C1 segment of cervical spinal cord (tissue), 14 donors: ENCODE results near the gene PDZRN3.

ENCODE experiments used
- DNase-seq, 14 donors: peaks; one replicate each; lab custom pipeline; 2025; lab: John Stamatoyannopoulos, UW

Gene PDZRN3

DNA sequence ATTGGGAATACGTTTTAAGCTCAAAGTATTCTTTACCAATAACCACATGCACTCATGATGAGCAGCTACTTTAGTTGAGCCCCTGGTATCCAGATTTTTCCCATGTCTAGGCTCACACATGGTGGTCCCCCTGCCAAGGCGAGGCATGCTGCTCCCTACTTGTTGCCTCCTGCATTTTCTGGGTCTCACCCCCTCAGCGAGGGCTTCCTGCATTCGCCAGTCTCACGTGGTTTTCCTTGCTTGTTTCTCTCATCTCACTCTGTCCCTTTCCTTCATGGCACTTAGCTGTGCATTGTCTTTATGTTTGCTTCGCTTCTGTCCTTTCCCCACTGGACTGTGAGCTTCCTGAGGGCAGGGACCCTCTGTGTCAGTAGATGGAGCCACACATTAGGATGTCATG lies 99.2 kb downstream of the PDZRN3 start:
- DNase-seq = no peak

DNA sequence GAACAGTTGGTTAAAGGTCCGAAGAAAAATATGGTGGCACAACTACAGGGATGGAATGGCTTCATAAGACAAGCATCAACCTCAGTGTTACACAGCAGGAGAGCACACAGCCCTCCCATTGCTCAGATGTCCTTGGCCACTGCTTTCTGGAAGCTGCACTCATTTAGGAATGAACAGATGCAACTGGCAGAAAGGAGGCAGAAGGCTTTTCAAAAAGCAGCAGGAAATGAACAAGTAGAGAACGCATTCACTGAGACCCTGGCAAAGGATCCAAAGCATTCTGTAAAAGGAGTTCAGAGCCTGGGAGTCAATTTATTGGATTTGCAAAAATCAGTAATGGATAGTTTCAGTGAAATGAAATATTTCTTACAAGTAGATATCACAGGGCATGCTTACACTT lies 101.1 kb downstream of the PDZRN3 start:
- DNase-seq = no peak

DNA sequence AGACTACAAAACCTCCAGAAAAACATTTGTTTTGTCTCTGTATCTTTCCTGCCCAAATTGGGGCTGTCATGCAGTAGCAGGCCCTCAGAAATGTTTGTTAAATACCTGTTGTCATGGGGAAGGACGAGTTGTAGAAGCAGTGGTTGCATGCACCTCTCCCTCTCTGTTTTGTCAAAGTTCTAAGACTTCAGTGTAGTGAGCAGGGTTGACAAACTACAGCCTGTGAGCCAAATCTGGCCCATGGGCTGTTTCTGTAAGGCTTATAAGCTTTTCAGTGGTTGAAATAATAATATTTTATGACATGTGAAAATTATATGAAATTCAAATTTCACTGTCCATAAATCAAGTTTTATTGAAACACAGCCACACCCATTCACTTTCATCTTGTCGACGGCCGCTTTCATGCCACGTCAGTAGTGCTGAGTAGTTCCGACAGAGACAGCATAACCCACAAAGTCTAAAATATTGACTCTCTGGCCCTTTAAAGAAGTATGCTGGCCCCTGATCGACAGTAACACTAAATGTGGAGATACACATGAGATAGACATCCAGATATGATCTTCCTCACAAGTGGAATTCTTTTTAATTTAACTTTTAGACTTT lies 102.9 kb downstream of the PDZRN3 start:
- no peak for DNase-seq

DNA sequence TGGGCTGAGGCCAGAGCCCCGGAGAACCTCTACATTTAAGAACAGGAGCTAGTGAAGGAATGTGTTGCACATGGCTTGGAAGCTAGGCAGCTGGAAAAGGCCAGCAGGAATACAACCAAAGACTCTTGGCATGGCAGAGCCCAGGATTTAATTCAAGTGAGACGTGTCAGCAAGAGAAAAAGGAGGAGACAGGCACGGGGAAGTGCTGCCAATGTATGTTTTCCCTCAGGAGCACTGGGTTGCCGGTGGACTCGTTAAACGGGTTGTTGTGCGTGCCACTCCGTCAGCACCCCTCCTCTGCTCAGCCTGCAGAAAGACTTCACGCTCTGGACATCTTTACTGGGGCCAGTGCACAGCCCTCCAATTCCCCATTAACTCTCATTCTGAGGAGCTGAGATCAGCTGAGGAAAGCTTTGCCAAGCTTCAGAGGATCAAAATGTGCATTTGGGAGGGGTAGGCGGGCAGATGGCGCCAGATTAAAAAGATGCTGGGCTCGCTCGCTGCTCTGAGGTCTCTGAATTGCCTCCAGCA lies 103.7 kb downstream of the PDZRN3 start:
- DNase-seq = peak in 6 of 14 donors; percentile 14 to 47 (median 26)

DNA sequence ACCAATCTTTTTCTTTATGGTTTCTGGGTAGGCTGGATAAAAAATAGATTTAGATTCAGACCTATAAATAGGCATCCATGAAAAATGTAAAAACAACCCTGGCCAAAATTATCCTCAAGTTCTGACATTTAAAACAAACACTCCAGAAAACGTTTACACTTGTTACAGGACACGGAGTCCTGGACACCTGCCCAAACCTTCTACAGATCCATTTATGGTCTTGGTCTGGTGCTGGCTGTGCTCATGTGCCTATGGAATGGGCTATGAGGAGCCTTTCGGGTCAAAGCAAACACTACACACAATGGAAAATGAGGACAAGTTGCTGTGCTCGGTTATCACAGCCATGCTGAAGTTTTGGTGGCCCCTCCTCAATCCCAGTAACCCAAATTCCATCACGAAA lies 108.1 kb downstream of the PDZRN3 start:
- no peak for DNase-seq

DNA sequence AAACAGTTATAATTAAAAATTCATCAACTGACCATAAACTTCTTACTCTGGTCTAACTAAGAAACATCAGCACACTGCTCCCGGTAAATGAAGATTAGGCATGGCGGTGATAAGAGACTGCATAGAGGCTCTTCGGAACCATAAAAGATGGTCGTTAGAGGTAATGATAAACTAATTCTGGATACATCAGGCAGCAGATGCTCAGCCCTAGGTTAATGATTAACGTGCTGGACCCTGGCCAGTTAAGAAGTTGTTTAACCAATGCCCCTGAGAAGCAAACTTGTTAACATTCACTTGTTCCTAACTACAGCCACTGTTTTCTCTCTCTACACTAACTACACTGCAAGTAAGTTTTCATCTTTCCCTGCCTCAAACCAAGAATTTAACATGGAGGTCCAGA lies 111.5 kb downstream of the PDZRN3 start:
- DNase-seq = no peak

DNA sequence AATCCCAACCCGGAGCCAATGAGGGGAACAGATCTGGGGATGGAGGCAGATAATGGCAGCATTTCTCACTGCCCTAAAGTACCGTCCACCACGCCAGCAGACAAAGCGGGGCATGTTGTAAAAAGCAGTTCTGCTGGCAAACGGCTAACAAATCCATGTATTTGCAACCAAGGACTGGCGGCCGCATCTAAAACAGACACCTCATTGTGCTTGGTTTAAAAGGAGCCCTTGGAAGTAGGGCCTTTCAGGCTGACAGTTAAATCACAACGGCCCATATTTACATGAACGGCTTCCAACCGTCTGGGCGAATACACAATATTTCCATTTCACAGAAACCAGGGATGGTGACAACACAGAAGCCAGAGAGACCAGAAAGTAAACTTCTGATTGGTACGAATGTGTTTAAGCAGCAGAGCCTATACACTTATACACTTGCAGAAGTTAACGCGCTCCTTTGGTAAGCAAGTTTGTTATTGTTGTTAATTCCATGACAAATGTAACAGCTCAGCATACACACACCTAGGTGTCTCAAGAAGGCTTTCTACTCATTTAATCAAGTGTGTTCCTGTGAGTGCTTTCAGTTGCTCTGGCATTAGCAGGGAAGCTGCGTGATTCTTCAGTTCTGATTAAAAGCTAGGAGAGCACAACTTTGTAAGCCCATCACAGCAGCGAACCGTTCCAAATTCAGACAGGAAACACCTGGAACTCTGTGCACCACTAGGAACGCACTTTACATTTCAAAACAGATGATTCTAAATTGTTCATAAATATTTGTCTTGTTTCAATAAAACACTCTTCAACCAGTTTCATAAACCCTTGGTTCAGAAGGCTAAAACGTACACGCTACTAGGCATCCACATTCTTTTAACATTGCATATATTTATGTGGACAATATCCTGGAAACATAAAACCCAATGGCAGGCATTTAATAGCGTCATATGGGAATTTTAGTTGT lies 112.9 kb downstream of the PDZRN3 start:
- peak in 8 of 14 donors; percentile 9 to 47 (median 24) for DNase-seq

DNA sequence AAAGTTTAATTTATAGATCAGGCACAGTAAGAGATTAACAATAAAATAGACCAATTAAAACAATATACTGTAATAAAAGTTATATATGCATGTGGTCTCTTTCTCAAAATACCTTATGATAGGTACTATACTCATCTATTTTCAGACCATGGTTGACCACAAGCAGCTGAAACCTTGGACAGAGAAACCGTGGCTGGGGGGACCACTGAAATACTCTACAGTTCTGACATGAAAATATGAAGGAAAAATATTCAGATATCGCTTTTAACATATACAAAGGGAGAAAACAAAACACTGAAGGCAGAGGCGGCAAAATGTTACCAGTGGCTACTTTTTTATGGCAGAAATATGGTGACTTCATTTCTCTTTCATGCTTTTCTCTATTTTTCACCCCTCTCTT lies 114.0 kb downstream of the PDZRN3 start:
- DNase-seq = no peak

DNA sequence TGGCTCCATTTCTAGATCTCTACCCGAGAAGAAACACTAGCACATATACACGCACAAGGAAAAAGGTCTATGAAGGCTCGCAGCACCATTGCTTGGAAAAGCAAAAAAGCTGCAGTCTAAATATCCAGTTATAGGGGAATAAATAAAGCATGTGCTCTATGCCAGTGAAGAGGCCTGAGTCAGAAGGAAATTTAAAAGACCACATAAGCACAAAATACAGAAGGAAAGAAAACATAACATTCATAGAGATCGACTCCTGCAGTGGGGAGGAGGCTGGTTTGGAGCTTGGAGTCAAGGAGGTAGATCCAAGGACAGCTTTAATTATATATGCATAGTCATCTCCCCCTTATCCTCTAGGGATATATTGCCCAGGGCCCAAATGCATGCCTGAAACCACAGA lies 114.4 kb downstream of the PDZRN3 start:
- no peak for DNase-seq

DNA sequence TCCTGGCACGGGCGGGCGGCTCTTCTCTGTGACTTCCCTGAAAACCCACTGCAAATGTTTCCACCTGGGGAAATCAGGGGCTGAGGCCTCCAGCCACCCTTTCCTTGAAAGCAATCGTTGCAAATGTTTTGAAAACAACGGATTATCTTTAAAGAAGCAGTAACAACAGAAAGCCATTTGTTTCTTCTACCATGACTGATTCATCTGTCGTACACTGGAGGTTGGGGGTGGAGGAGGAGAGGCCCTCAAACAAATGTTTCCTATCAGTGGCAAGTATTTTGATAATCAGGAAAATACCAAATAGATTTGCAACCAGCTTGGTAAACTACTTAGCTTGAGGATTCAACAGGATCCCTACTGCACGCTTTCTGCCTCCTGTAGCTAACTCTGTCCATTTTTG lies 114.9 kb downstream of the PDZRN3 start:
- DNase-seq = no peak

DNA sequence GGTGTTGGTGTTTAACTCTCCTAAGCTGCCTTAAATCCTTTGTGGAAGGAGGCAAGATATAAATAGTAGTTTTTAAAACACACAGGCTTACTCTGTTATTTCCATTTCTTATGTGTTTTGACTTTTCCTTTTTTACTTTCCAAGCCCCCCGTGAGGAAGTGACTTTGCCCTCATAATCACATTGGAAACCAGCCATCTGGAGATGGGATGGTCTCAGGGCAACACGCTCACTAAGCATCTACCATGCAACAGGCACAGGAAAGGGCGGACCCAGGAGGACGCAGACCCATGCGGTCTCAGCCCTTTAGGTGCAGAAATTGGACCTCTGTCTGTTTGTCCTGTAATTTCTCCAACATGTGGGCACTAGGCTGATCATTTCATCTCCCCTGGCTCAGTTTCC lies 115.7 kb downstream of the PDZRN3 start:
- no peak for DNase-seq

DNA sequence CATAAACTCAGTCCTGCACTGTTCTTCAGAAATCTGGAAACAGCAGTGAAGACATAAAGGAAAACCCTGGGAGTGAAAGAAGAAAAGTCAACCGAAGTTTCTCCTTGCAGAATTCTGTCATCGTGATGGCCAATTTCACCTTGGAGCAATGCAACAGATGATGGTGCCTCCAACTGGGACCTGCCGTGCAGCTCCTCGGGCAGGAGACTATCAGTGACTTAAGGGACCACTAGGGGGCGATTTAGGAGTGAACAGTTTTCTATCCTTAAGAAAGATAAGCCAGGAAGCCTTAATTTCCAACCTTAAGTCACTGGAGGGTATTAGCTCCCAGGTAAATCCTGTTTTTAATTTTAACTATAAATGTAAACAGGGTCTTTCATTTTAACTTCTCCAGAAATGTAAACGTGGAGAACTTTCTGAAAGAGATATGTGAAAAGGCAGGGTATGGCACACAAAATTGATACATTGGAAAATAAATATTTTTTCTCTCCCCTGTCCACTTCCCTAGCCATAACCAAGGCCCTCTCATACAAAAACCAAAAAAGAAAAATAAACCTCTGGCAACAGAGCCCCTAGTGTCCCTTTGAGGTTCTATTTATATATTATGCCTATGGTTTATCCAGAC lies 116.3 kb downstream of the PDZRN3 start:
- DNase-seq = peak in 3 of 14 donors; percentile 5 to 32 (median 10)

DNA sequence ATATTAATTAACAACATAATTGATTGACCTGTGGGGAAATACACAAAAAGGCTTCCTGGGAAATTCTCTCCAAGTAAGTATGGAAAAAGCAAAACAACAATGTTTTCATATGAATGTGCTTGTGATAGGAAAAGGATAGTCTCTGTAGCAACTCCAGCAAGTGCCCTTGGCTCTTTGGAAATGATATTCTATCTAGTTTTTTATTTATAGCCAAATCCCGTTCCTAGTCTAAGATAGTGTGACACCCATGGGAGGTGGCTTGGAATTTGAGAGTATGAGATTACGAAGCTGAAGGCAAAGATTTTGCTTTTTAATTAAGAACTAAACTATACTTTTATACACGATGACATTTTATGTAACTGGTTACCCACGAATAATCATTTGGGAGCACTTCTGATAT lies 119.9 kb downstream of the PDZRN3 start:
- no peak for DNase-seq

DNA sequence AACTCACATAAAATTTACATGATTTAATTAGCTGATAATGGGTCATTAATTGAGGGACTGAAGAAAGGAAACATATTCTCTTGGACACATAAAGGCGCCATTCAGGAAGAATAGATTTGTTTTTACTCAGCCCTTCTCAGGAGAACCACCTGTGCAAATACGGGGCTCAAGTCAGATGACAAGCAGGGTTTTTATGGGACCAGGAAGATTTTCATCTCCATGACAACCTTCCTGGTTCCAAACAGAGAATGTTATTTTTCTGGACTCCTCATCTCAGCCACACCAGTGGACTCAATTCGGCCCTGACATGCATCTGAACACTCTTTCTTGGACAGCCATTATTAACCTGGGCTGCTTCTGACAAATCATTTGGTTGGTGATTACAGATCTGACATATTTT lies 120.5 kb downstream of the PDZRN3 start:
- no peak for DNase-seq

DNA sequence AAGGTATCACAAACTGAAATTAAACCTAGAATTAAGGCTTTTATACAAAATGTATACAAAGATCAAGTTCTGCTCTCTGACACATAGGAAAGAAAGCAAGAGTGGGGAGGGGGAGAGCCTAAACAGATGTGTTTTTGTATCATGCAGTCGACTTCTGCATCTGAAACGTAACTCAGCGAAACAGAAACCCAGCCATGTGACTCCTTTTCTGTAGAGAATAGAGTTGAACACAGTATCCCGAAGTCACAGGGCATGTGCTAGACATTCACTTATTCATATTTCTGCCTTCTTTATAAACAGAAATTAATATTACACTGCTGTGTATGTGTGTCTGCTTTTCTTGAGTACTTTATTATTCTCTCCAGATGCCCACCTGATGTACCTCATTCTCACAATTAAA lies 121.0 kb downstream of the PDZRN3 start:
- DNase-seq = no peak

DNA sequence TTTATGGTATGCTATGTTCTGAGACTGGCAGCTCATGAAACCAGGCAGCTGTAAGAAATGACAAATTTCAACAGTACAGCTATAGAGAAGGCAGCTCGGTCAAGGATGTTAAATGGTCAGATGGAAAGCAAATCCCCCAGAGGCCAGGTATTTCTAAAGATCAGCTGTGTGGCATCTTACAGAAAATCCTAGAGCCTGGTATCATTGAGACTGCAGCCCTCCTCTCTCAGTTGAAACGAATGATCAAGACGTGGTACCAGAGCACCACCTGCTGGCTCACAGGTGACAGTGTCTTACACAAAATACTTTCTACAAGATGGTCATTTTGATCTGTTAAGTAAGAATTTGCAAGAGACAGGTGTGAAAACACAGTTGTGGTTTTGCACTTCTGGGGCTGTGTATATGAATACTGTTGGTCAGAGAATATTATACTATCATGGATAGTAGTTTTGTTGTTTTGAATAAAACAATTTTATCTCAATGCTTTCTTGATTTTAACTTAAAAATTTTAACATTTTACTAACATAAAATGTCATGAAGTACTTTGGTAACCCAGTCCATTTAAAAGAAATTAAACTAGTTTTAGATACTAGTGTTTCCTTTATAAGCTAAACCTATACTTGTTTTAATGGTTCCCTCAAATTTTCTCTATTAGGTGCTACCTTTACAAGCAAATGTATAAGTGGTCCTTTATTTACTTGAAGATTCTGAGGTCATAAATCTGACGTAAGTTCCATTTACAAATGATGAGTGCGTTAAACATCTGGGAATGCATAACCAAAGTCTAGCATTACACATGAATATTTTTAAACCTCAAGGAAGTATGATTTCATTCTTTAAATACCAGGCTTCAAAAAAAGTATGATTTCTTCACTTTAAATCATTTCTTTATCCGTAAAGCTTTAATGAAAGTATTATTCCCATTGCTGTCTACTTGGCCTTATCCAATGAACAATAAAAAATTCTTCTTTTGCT lies 121.8 kb downstream of the PDZRN3 start:
- peak in 10 of 14 donors; percentile 2 to 61 (median 22) for DNase-seq

DNA sequence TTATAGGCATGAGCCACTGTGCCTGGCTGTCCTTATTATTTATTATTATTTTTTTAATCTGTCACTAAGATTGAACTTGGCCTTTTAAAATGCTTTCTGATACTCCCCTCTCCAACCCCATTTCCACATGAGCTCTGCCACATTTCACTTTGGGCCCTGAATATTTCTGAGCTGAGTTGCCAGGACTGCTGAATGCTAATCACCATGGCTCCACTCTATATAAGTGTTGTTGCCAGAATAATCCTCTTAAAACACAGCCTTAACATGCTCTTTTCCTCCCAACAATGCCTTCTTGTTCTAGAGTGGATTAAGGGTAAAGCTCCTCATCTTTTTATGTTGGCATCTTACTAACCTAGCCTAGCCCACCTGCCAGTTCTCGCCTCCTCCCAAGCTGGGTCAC lies 124.4 kb downstream of the PDZRN3 start:
- no peak for DNase-seq

DNA sequence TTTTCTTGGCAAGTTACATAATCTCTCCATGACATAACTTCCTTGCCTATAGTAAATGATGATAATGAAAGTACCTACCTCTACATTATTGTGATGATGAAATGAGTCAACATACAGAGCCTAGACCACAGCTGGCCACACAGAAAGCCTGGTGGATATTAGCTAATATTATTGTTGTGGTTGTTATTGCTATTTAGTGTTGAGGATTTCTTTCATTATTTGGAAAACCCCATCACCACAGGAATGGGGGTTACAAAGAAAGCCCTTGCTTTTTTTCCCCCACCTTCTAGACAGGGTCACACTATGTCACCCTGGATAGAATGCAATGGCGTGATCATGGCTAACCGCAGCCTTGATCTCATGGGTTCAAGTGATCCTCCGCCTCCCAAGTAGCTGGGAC lies 125.0 kb downstream of the PDZRN3 start:
- no peak for DNase-seq

DNA sequence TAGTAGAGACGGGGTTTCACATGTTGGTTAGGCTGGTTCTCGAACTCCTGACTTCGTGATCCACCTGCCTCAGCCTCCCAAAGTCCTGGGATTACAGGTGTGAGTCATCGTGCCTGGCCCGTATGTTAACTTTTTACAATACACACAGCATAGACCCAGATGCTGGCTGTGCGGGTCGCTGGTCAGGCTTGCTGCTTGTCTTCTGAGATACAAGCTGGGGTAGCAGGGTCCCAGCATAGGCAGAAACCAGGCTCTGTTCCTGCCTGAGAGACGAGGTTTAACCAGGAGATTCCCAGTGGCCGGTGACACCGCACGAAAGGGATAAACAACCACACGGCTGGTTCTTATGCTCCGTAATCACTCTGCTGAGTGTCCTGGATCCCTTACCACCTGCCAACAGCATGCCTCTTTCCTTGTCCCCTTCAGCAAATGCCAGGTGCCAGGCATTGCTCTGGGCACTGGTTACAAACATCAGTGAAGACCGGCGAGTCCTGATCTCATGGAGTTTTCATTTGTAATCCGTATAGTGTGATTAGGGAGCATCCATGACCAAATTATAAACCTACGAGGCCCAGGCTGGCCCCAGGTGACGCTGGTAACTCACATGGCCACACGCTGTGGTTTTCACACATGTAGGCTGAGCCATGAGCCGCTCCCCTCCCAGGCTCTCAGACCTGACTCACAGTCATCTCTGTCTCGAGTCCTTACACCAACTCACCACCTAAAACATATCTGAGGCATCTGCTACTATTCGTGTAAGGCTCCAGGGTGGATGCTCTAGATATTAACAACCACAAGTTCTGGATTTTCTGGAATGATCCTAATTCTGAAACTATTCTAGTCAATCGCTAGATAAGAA lies 125.7 kb downstream of the PDZRN3 start:
- no peak for DNase-seq
